Fibroblast of skin of abdomen (primary cell): ENCODE data around the gene IMPDH1. TPM values are rescaled to one million over a fixed set of nuclear protein-coding genes. Genes with fewer than 3 reads are reported as not detected.
"Not testable (repeated sequence)": the region's sequence is repeated elsewhere in the genome, so short reads cannot be mapped to it uniquely, and the experiment has no call there.

Experiments
- DNase-seq: peaks from one replicate; pipeline ENCODE4 v3.0.0-alpha.2; 2013
- polyA plus RNA-seq, 2 experiments: library from polyadenylated mRNA; unstranded; fragments of 120-200 nt; gene quantifications; one replicate each; pipeline ENCODE4 v1.2.1, GENCODE V29; 2013; ENCODE audit not compliant: insufficient read length in 2 of 2

The IMPDH1 gene
- polyA plus RNA-seq (2013, experiment 1 of 2; ENCODE audit: insufficient read length), result 87.1 TPM
- polyA plus RNA-seq (2013, experiment 2 of 2; ENCODE audit: insufficient read length), result 88.9 TPM

DNA sequence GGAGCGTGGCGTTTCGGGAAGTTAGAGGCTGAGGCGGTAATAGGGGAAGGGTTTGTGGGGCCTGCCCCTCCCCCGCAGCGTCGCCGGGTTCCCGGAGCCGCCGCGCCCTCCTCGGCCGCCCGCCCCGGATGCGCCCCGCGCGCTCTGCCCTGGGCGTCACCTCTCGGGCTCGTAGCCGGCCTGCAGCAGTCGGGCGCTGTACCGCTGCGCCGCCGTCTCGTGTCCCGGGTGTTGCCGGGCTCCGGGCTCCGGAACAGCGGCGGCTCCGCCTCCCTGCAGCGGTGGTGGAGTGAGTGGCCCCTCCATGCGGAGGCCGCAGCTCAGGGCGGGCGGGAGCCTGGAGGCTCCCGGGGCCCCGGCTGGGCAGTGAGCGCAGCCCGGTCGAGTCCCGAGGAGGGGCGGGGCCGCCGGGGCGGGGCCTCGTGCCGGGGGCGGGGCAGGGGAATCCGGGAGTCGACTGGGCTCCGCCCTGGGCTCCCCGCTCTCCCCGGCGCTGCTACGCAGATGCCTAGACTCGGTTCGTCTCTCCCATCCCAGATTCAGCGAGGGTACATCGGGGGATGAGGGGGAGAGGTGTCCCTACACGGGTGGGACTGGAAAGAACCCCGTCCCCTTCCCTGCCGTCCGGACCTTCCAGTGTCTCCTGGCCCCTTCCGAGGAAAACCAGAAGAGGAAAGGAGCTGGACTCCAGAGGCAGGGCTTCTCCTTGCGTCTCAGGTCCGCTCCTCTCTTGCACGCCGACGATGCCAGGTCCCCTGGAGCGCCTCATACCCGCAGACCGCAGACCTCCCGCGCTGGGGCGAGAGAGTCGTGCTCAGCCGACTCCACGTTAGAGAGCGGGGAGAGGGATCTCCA, at the start of gene IMPDH1:
IMPDH1 (minus strand) TSS at position 387 of the 855 bp plus-strand sequence; CDS start at position 306, 81 bp downstream.
- DNase-seq, result peak; percentile 90

DNA sequence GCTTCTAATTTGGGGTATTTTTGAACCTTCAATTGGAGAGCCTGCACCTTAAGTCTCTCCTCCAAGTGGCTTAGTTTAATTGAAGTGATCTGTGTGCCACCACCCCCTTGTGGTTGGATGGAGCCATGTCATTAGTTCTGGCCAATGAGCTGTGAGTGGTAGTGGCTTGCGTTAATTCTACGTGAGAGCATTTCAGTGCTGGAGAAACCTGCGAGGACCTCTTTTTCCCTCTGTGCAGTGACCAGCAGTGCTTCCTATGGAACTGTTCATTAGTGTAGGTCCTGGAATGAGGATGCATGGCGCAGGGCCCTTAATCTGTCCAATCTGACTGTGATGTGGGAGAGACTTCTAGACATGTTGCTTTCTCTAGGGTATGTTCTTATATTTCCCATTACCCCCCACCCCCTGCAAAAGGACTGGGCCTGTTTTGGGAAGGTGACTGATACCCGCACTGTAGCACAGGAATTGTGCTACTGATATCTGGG, 49.7 kb upstream of the IMPDH1 start:
- DNase-seq, result peak; percentile 61

DNA sequence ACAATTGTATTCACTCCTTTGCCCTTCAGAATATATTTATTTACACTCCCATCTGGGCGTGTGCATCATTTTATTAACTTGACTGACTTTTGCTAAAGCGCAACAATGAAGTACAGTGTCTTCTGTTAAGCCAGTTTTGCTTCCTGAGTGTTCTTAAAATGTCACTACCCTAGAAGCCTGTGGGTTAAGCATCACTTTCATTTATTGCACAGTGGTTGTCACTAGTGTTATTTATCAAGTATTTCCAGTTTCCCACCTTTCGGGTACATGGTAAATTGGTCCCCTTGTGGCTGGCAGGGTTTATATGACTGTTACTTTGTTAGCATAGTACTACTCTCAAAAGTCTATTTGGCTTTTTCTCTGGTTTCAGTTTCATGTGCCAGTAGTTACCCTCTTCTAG, 49.2 kb upstream of the IMPDH1 start:
- DNase-seq, result no peak

DNA sequence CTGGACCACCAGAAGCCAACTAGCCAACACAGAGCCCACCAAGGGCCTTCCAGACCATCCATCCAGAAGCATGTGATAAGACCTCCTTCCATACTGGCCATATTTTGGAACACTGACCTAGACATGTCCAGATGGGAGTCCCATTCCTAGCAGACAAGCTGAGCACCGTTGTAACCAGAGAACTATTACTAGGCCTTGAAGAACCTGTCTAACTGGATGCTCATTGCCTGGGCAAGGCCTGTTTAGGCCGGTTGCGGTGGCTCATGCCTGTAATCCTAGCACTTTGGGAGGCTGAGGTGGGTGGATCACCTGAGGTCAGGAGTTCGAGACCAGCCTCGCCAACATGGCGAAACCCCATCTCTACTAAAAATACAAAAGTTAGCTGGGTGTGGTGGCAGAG, 47.6 kb upstream of the IMPDH1 start:
- not testable (repeated sequence) for DNase-seq

DNA sequence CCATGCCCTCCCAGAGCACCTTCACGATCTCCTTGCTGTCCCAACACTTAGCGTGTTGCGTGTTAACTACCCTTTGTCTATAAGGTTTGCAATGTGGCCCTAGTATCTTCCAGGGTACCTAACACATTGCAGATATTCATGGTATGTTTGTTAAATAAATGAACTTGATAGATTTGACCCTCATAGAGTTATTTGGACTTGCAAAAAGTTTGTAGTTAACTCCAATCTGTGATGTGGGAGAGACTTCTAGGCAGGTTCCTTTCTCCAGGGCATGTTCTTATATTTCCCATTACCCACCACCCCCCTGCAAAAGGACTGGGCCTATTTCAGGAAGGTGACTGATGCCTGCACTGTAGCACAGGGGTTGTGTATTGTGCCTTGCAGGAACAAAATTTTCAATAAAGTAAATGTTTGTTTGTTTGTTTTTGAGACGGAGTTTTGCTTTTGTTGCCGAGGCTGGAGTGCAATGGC, 46.5 kb upstream of the IMPDH1 start:
- DNase-seq, result no peak

DNA sequence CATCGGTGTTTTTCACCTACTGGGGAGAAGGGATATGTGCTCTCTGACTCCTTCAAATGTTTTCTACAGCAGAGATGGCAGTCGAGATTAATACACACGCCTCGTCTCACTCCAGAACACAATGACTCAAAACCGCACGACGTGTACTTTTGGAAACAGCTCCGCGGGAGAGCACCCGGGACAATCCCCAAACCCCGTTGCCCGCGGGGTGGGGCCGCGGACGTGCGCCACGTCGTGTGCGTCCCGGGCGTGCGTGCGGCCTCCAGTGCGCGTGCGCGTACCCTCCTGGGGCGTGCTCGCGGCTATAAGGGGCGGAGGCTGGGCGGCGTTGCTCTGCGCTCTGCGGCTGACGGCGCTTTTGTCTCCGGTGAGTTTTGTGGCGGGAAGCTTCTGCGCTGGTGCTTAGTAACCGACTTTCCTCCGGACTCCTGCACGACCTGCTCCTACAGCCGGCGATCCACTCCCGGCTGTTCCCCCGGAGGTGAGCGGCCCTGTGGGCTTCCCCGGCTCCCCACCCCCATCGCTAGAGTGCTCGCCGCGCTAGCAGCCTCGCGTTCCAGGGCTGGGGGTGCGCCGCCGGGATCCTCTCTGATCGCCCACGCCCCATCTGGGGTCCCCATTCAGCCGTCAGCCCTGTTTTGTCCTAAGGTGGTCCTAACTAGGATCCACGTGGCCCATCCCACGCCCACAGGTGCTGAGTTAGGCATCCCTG, 45.9 kb upstream of the IMPDH1 start, which contains the start of gene HILPDA:
HILPDA (plus strand) TSS at position 336 of the 712 bp plus-strand sequence. CDS start 1,391 bp downstream, outside the sequence.
- peak; percentile 98 for DNase-seq

DNA sequence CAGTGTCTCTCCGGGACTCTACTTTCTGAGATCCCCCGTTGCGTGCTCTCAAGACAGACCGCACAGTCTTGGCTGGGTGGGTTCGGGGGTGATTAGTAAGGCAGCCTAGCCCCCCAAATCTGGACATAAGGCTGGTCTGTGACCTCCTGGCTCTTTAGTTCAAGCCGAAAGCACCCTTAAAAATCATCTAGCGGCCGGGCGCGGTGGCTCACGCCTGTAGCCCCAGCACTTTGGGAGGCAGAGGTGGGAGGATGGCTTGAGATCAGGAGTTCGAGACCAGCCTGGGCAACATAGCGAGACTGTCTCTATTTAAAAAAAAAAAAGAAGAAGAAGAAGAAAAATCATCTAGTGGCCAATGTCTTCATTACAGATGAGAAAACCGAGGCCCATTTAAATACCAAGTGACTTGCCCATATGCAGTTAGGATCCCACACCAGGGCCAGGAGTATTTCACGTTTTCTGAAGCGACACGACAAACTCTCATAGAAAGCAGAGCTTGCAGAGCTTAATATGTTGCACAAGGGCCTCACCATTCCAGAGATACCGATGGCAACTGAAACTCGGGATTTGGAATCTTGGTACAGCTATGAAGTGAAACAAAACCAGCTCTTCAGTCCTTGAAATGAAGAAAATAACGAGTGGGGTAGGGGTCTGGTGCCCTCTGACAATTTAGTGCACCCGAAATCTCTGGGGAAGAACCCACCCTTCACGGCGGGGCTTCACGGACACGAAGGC, 45.2 kb upstream of the IMPDH1 start:
- DNase-seq, result no peak

DNA sequence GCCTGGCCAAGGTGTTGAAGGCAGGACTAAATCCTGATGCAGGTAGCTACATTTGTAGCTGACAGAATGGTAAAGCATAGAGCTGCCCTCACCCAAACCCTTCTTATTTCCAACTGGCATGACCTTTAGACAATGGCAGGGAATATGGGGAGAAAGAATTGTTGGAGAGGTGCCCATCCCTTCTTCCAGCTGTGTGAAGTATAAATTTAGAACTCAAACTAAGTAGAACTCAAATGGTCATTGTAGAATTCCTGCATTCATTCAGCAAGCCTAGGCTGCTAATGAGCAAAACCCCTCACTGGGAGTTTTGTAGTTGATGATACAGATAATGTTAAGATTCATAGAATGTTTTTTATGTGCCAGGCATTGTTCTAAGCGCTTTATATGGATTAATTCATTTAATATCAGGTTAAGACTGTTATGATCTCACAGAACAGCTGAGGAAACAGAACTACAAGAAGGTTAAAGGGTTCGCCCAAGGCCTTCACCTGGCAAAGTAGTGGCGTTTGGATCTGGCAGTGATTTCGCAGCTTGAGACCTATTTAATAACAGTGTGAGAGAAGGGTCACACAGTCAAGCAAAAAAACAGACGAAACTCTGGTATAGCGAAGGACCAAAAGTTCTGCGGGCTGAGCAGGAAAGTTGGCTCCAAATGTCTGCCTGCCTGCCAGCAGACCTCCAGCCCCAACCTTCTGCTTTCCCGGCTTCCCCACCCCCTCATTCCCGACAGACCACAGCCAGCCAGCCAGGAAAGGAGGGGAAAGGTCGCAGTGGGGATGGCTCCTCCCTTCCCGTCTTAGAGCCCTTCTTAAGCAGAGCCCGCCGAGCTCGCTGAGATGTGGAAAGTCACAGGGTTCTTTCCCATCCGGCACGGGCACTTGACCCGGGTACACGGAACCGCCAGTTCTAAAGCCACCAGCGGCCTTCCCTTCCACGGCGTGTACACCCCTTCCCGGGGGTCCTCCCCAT, 44.3 kb upstream of the IMPDH1 start:
- DNase-seq, result peak; percentile 91

DNA sequence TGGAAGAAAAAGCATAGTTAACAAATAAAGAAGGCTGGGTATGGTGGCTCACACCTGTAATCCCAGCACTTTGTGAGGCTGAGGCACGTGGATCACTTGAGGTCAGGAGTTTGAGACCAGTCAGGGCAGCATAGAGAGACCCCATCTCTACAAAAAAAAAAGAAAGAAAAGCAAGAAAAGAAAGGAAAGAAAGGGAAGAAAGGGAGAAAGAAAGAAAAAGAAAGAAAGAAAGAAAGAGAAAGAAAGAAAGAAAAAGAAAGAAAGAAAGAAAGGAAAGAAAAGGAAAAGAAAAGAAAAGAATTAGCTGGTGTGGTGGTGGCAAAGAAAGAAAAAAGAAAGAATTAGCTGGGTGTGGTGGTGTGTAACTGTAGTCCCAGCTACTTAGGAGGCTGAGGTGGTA, 42.8 kb upstream of the IMPDH1 start:
- no peak for DNase-seq

DNA sequence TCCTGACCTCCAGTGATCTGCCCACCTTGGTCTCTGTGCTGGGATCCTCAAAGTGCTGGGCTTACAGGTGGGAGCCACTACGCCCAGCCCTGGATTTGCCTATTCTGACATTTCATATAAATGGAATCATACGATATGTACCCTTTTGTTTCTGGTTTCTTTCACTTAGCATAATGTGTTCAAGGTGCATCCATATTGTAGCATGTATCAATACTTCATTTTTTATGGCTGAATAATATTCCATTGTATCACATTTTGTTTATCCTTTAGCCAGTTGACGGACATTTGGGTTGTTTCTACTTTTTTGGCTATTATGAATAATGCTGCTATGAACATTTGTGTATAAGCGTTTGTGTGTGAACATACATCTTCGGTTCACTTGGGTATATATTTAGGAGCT, 41.1 kb upstream of the IMPDH1 start:
- DNase-seq, result no peak

DNA sequence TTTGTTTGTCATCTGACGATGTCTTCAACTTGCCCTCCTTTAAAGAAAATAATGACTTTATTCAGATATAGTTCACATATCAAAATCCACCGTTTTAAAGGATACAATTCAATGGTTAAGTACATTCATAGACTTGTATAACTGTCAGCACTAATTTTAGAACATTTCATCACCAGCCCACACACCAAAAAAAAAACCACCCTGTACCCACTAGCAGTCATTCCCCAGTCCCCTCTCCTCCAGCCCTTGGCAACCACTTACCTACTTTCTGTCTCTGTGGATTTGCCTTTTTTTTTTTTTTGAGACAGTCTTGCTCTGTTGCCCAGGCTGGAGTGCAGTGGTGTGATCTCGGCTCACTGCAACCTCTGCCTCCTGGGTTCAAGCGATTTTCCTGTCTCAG, 40.6 kb upstream of the IMPDH1 start:
- DNase-seq, result no peak

DNA sequence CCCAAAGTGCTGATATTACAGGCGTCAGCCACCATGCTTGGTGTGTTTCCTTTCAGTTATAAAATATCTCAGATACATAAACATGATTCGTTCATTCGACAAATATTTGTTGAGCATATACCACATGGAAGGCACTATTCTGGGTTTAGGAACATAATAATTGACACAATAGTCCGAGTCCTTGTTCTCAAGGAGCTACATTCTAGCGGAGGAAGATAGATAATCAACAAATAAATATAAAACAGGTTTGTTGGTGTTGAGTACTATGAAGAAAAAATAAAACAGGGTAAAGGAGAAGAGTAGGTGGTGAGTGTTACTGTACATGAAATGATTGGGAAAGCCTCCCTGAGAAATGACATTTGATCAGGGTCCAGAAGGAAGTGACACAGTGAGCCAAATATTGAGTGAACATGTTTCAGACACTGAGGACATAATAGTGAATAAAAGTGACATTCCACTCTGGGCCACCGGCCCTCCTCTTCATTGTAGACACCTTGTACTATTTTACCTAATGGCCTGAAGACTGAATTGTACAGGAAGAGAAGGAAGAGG, 39.0 kb upstream of the IMPDH1 start:
- DNase-seq, result no peak

DNA sequence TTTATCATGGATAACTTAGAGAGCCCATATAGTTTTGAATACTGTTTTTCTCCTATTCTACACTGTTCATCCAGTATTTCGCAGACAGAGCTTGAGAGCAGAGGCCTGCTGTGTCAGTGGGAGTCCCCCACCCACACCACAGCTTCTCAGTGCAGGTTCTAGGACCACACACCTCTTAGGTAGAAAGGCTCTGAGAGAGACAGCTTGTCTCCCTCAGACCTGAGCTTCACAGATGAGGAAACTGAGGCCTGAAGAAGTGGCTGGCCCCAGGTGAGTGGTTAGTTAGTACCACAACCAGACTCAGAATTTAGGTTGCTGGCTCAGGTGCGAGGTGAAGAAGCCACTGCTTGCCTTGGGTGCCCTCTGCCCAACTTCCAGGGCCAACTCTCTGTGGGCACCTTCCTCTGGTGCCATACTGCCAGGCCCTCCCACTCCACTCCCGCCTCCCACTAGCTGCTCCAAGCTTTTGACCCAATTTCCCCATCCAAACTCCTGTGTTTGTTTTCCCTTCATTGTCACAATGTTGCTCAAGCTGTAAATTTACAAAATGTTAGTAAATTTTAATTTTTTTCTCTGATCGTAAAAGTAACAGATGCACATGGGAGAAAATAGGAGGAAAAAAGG, 38.3 kb upstream of the IMPDH1 start:
- DNase-seq, result no peak

DNA sequence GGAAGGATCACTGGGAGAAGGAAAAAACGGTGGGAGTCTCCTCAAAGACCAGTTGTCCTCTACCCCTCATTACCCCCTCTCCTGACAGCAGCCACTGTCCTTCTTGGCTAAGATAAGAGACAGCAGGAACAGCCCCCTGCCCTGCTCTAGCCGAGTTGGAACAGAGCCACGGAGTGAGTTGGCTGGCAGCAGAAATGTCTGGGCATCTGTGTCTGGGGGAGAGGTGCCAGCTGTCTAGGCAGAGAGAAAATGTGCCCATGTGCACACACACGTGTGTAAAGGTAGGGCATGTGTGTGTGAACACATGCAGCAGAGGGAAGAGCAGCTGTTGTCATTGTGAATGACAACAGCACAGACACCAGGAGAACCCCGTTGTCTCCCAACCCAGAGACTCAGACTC, 36.5 kb upstream of the IMPDH1 start:
- DNase-seq, result no peak

DNA sequence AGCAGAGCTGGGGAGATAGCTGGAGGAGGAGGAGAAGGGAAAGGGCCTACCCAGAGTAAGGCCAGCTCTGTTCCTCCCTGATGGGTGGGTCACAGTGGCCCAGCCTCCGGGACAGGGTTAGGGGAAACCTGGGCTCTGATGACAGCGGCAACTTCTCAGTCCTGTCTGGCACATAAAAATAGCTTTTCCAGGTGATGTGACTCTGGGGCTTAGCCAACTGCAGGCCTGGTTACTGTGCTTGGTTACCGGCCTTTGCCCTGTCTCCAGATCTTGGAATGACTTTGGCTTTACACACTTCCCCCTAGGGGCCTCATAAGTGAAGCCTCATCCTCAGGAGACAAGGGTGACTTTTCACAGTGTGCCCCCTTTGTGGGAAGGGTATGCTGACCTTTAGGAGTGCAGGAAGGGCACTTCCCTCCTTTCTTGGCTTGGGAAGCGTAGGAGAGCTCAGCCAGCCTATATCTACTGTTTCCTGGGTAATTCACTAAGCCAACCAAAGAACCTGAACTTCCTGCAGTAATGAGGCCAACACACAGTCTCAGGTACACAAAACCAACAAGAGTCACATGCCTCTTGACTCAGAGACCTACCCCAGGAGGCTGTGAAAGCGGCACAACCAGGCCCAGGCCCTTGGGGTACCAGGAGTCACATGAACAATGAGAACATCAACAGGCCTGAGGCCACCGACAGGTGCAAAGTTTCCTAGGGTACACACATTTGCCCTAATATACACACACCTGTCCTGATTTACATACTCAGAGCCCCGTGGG, 34.2 kb upstream of the IMPDH1 start:
- no peak for DNase-seq

DNA sequence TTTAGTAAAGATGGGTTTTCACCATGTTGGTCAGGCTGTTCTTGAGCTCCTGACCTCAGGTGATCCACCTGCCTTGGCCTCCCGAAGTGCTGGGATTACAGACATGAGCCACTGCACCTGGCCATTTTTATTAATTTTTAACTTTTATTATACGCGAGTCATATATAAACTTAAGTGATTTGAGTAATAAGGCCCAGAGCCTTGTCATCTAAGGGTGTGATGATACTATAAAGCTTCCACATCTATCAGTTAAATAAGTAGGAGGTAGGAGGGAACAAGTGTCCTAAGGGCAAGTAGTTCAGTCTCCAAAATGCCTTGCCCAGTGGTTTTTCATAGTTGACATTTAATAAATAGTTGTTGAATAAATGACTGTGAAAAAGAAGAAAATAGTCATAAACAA, 32.6 kb upstream of the IMPDH1 start:
- DNase-seq, result no peak

DNA sequence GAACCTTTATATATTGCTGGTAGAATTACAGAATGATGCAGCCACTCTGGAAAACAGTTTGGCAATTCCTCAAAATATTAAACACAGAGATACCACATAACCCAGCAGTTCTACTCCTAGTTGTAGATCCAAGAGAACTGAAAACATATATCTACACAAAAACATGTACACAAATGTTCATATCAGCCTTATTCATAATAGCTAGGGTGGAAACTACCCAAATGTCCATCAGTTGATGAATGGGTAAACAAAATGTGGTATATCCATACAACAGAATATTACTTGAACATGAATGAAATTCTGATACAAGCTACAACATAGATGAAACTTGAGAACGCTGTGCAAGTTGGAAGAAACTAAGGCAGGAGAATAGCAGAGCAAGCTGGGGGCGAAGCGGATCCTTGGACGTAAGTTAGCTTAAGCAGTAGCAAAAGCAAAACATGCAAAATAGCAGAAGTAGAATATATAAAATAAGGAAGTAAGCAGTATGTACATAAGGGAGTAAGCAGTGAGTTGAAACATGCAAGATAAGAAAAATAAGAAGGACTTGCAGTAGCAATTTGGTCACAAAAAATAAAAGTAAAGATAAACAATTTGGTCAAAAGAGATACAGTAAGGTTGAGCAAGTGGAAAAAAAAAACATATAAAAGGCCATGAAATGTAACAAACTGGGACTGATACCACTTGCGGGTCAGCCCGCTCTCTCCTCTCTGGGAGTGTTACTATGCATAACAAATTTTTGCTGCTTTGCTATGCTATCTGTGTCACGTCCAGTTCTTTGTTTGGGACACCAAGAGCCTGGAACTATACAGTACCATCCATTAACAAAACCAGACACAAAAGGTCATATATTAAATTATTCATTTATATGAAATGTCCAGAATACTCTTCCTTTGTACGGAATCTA, 27.9 kb upstream of the IMPDH1 start:
- DNase-seq, result no peak

DNA sequence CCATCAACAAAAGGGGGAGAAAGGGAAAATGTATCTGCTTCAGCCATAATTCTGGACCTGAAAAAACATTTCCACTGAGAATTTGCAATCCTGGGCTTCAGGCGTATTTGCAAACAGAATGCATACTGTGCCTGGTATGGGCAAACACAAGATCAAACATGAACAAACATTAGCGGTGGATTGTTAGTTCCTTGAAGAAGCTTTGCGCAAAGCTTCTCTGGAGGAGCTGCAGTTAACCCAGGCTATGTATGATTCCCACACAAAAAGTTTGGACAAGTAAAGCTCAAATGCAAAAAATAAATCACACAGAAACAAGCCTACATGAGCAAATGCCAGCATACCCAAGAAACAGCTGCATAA, 25.5 kb upstream of the IMPDH1 start:
- DNase-seq, result no peak
